GM23338 (cell line): ENCODE results near the gene ABL2.

ENCODE experiments used
- CREB1 ChIP-seq: fragments of 250-450 bp; sonication (Bioruptor Pico); IDR thresholded peaks from 2 replicates; pipeline ENCODE4 v1.5.0; 2020; ENCODE audit warnings: low read depth, mild to moderate bottlenecking, moderate library complexity
- EZH2 ChIP-seq: fragments of 200-600 bp; sonication (generic); IDR thresholded peaks from one replicate; pipeline ENCODE4 v1.8.0; 2017; ENCODE audit warnings: antibody characterized with exemption, mild to moderate bottlenecking, low read depth; ENCODE audit not compliant: unreplicated experiment
- EZH2phosphoT487 ChIP-seq: fragments of 200-600 bp; sonication (generic); IDR thresholded peaks from one replicate; pipeline ENCODE4 v1.8.1; 2018; ENCODE audit warnings: antibody characterized with exemption; ENCODE audit not compliant: unreplicated experiment
- POLR2AphosphoS5 ChIP-seq: IDR thresholded peaks from 2 replicates; pipeline ENCODE4 v1.6.1; 2016; ENCODE audit warnings: antibody characterized with exemption, low read depth
- ZNF114 ChIP-seq: fragments of 250-450 bp; sonication (Bioruptor Pico); IDR thresholded peaks from 2 replicates; pipeline ENCODE4 v1.5.0; 2020; ENCODE audit warnings: mild to moderate bottlenecking, moderate library complexity
- ZNF331 ChIP-seq: fragments of 250-450 bp; sonication (Bioruptor Pico); IDR thresholded peaks from 2 replicates; pipeline ENCODE4 v1.5.0; 2020; ENCODE audit warnings: low read depth, mild to moderate bottlenecking, moderate library complexity
- TF ChIP-seq, protein P1 (sequence below), 2 experiments: fragments of 200-600 bp in 1 of 2; sonication (generic) in 1 of 2; conservative IDR thresholded peaks; 2 replicates each; pipeline versions ENCODE4 v1.5.1 to v1.6.1; 2016 to 2017; ENCODE audit warnings: antibody characterized with exemption in 2 of 2, low read depth in 2 of 2, mild to moderate bottlenecking in 2 of 2, moderate library complexity in 1 of 2
- TF ChIP-seq, protein P2 (sequence below): IDR thresholded peaks from one replicate; pipeline ENCODE4 v1.6.1; 2018; ENCODE audit warnings: antibody characterized with exemption; ENCODE audit not compliant: unreplicated experiment

DNA sequence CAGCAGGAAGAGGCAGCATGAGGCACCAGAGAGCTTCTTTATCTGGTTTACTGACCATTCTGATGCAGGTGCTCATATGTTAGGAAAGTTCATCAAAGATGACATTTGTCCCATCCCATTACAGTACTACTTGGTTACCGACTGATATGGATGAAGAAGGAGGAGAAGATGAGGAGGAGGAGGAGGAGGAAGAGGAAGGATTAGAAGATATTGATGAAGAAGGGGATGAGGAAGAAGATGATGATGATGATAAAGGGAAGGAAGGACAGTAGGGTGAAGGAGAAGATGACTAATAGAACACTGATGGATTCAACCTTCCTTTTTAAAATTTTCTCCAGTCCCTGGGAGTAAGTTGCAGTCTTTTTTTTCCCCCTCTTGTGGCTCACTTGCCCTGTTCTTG is 45.1 kb downstream of the ABL2 start:
- TF ChIP-seq EZH2 (no peak), POLR2AphosphoS5 (no peak), EZH2phosphoT487 (no peak), CREB1 (CRISPR knock-in tag) (no peak), ZNF331 (CRISPR knock-in tag) (no peak), ZNF114 (CRISPR knock-in tag) (no peak)
- TF ChIP-seq, protein P1, sequence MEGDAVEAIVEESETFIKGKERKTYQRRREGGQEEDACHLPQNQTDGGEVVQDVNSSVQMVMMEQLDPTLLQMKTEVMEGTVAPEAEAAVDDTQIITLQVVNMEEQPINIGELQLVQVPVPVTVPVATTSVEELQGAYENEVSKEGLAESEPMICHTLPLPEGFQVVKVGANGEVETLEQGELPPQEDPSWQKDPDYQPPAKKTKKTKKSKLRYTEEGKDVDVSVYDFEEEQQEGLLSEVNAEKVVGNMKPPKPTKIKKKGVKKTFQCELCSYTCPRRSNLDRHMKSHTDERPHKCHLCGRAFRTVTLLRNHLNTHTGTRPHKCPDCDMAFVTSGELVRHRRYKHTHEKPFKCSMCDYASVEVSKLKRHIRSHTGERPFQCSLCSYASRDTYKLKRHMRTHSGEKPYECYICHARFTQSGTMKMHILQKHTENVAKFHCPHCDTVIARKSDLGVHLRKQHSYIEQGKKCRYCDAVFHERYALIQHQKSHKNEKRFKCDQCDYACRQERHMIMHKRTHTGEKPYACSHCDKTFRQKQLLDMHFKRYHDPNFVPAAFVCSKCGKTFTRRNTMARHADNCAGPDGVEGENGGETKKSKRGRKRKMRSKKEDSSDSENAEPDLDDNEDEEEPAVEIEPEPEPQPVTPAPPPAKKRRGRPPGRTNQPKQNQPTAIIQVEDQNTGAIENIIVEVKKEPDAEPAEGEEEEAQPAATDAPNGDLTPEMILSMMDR (conservative IDR thresholded peaks at IDR 0.05; ENCODE audit: low read depth in 2 of 2): no peak
- TF ChIP-seq, protein P2, sequence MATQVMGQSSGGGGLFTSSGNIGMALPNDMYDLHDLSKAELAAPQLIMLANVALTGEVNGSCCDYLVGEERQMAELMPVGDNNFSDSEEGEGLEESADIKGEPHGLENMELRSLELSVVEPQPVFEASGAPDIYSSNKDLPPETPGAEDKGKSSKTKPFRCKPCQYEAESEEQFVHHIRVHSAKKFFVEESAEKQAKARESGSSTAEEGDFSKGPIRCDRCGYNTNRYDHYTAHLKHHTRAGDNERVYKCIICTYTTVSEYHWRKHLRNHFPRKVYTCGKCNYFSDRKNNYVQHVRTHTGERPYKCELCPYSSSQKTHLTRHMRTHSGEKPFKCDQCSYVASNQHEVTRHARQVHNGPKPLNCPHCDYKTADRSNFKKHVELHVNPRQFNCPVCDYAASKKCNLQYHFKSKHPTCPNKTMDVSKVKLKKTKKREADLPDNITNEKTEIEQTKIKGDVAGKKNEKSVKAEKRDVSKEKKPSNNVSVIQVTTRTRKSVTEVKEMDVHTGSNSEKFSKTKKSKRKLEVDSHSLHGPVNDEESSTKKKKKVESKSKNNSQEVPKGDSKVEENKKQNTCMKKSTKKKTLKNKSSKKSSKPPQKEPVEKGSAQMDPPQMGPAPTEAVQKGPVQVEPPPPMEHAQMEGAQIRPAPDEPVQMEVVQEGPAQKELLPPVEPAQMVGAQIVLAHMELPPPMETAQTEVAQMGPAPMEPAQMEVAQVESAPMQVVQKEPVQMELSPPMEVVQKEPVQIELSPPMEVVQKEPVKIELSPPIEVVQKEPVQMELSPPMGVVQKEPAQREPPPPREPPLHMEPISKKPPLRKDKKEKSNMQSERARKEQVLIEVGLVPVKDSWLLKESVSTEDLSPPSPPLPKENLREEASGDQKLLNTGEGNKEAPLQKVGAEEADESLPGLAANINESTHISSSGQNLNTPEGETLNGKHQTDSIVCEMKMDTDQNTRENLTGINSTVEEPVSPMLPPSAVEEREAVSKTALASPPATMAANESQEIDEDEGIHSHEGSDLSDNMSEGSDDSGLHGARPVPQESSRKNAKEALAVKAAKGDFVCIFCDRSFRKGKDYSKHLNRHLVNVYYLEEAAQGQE: no peak
